Gastrocnemius medialis (tissue), 4 donors: ENCODE data around the gene LCN6. TPM values are rescaled to one million over a fixed set of nuclear protein-coding genes. Genes with fewer than 3 reads are reported as not detected.

Experiments used
- ATAC-seq, 2 donors: fragments of 150-250 bp; one replicate each; pipeline ENCODE4 v1.9.1; 2016
- DNase-seq, 2 donors: peaks; one replicate each; pipeline ENCODE4 v3.0.0-alpha.2; 2019
- H3K27ac ChIP-seq, 4 donors: fragments of 200-600 bp; sonication (generic); 1 replicate in 1 of 4; 2 replicates in 3 of 4; pipeline ENCODE4 v1.5.1; 2016 to 2018; ENCODE audit warnings: mild to moderate bottlenecking in 2 of 4, moderate library complexity in 1 of 4
- H3K27me3 ChIP-seq, 3 donors: fragments of 200-600 bp; sonication (generic) in 2 of 3; 1 replicate in 1 of 3; 2 replicates in 2 of 3; pipeline versions ENCODE4 v1.5.1 to v1.6.0; 2016 to 2019; ENCODE audit warnings: mild to moderate bottlenecking in 1 of 3, moderate library complexity in 1 of 3
- H3K36me3 ChIP-seq, 2 donors: fragments of 200-600 bp; sonication (generic) in 1 of 2; one replicate each; pipeline ENCODE4 v1.5.1; 2017 to 2018
- H3K4me1 ChIP-seq, 2 donors: fragments of 200-600 bp; sonication (generic) in 1 of 2; one replicate each; pipeline ENCODE4 v1.5.1; 2016 to 2017; ENCODE audit warnings: mild to moderate bottlenecking in 2 of 2
- H3K4me3 ChIP-seq, 4 donors: fragments of 200-600 bp; sonication (generic) in 3 of 4; 1 replicate in 1 of 4; 2 replicates in 3 of 4; pipeline ENCODE4 v1.5.1; 2016 to 2019; ENCODE audit warnings: mild to moderate bottlenecking in 2 of 4
- H3K9me3 ChIP-seq, 3 donors: fragments of 200-600 bp; sonication (generic) in 2 of 3; 1 replicate in 1 of 3; 2 replicates in 2 of 3; pipeline ENCODE4 v1.5.1; 2016 to 2019
- POLR2A ChIP-seq, 2 donors: fragments of 450-650 bp; IDR thresholded peaks; one replicate each; pipeline ENCODE4 v1.6.1; 2017; ENCODE audit warnings: antibody characterized with exemption in 2 of 2, mild to moderate bottlenecking in 2 of 2, moderate library complexity in 2 of 2
- in situ Hi-C, 4 donors: fragments of 200-750 bp; cut with MboI; loops; one replicate each; pipeline versions ENCODE4 v1.15.0 to v1.8.0; 2017; ENCODE audit warnings: low sequenced_read_pairs in 4 of 4
- intact Hi-C: fragments of 100-400 bp; cut with DNase I; formaldehyde crosslinking; loops from one replicate; pipeline ENCODE4 v1.15.1; 2023; ENCODE audit warnings: low total_unique reads
- total RNA-seq, 4 donors: library from RNA; depleted of rRNA; stranded (reverse); fragments of >200 nt; gene quantifications; one replicate each; pipeline versions ENCODE4 v1.1.0 to v1.2.3, GENCODE V29; 2016
- TF ChIP-seq, protein P1 (sequence below), 5 experiments: fragments of 450-650 bp in 3 of 5; fragments of 200-600 bp in 2 of 5; sonication (generic) in 2 of 5; IDR thresholded peaks in 4 of 5; conservative IDR thresholded peaks in 1 of 5; 1 replicate in 4 of 5; 2 replicates in 1 of 5; pipeline ENCODE4 v1.5.1; 2016 to 2019; ENCODE audit warnings: antibody characterized with exemption in 5 of 5, mild to moderate bottlenecking in 3 of 5, moderate library complexity in 3 of 5

Gene LCN6
- total RNA-seq, 4 donors from 2014 or later, result 2.1 to 11.7 (median 3.7) TPM

DNA sequence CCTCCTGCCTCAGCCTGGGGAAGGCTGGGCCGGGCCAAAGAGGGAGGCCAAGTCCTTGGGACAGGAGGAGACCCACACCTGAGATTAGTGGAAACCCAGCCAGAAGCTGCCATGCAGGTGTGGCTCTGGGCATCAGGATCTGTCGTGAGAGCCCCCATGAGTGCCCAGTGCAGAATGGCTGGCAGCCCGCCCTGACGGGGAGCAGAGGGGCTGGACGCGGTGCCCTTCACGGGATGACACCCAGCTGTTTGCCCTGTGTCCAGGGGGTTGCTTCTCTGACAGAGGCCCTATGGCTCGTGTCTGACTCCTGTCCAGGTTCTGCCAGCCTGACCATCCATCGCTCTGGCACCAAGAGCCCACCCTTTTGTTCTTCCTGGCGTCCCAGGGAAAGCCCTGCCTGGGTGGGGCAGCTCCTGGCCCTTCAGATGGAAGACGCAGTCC, 27.4 kb downstream of the LCN6 start:
- ATAC-seq (no peak), DNase-seq (no peak)
- Histone ChIP-seq H3K4me1 (peaks cover 9 to 10% of the 10 kb centered on the region in 2 donors), H3K9me3 (no peaks in the 10 kb centered on the region), H3K27me3 (no peaks in the 10 kb centered on the region), H3K27ac (peak overlapping the region in 3 of 4 donors; percentile 11 to 55 (median 38)), H3K4me3 (no peak overlapping the region), H3K36me3 (peaks cover 0 to 46% of the 10 kb centered on the region in 2 donors)
- intact Hi-C loops, result no loop called here
- in situ Hi-C loops, result no loop called here
- TF ChIP-seq, protein P1, sequence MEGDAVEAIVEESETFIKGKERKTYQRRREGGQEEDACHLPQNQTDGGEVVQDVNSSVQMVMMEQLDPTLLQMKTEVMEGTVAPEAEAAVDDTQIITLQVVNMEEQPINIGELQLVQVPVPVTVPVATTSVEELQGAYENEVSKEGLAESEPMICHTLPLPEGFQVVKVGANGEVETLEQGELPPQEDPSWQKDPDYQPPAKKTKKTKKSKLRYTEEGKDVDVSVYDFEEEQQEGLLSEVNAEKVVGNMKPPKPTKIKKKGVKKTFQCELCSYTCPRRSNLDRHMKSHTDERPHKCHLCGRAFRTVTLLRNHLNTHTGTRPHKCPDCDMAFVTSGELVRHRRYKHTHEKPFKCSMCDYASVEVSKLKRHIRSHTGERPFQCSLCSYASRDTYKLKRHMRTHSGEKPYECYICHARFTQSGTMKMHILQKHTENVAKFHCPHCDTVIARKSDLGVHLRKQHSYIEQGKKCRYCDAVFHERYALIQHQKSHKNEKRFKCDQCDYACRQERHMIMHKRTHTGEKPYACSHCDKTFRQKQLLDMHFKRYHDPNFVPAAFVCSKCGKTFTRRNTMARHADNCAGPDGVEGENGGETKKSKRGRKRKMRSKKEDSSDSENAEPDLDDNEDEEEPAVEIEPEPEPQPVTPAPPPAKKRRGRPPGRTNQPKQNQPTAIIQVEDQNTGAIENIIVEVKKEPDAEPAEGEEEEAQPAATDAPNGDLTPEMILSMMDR (IDR thresholded peaks at IDR 0.05 in 4 of 5, conservative IDR thresholded peaks at IDR 0.05 in 1 of 5), result no peak

DNA sequence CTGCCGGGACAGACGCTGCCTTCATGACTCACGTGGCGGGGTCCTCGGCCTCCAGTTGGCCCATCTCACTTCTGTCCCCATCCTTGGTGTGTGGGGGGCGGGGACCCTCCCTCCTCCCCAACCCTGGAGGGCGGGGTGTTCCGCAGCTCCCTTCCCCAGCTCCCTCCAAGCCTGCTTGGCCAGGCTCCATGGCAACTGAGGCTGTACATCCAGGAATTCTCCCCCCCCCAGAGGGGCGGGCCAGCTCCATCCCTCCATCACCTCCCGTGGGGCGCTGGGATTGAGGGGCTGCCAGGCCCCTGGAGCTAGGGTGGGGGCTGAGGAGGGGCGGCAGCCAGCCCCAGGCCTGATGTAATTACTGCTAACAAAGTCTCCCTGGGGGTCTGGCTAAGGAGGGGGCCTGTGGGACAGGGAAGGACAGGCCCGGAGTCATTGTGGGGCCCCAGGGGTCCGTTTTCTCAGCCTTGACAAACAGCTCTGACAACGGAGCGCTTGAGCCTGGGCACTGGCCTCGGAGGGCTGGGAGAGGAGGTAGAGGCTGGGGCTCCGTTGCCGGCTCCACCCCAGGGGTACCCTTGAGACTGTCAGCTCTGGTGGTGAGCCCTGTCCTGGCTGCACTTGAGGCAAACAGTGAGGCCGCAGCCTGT, 28.0 kb downstream of the LCN6 start:
- peak overlapping the region in 3 of 4 donors; percentile 11 to 55 (median 38) for H3K27ac ChIP-seq
- intact Hi-C loops (no loop called here), in situ Hi-C loops (no loop called here)
- H3K4me3 ChIP-seq, result no peak overlapping the region
- ATAC-seq (no peak), DNase-seq (no peak)
- H3K4me1 ChIP-seq, result peaks cover 3 to 4% of the 10 kb centered on the region in 2 donors
- peaks cover 0 to 3% (median 0%) of the 10 kb centered on the region in 3 donors for H3K27me3 ChIP-seq
- no peaks in the 10 kb centered on the region for H3K9me3 ChIP-seq
- TF ChIP-seq, protein P1 (IDR thresholded peaks at IDR 0.05 in 4 of 5, conservative IDR thresholded peaks at IDR 0.05 in 1 of 5), result no peak
- no peak for TF ChIP-seq POLR2A (IDR thresholded peaks at IDR 0.05)
- H3K36me3 ChIP-seq, result peaks cover 0 to 41% of the 10 kb centered on the region in 2 donors

DNA sequence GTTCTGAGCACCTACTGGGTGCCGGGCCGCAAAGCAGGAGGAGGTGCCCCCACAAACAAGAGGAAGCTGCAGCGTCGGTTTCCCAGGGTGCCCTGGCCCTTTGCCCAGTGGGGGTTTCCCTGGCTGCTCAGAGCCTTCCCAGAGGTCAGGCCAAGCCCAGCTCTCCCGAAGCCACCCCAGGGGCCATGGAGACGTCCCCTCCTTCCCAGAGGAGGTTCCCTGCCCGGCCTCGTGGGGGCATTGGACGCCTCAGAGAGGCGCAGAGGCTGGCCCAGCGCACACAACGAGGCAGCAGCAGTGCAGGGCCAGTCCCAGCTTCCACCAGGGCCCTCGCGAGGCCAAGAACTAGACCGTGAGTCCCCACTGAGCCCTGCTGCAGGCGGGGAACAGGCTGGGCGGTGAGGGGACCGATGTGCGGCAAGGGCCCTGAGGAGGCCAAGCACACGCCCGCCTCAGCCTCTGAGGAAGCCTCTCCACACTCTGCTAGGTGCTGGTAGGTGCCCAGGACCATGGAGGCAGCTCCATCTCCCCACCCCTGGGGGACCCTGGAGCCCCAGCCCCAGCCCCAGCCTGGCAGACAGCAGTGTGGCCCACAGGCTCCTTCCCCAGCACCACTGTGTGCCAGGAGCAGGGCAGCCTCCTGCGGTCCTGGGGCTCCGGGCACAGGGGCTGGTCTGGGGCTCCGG, 29.0 kb downstream of the LCN6 start:
- Histone ChIP-seq H3K27me3 (peaks cover 7 to 12% (median 9%) of the 10 kb centered on the region in 3 donors), H3K4me3 (no peak overlapping the region), H3K36me3 (peaks cover 0 to 30% of the 10 kb centered on the region in 2 donors), H3K9me3 (no peaks in the 10 kb centered on the region), H3K27ac (peak overlapping the region in 1 of 4 donors; percentile 51), H3K4me1 (peaks cover 0 to 8% of the 10 kb centered on the region in 2 donors)
- DNase-seq, result no peak
- ATAC-seq, result no peak
- in situ Hi-C loops, result no loop called here
- intact Hi-C loops, result no loop called here
- TF ChIP-seq, protein P1 (IDR thresholded peaks at IDR 0.05 in 4 of 5, conservative IDR thresholded peaks at IDR 0.05 in 1 of 5), result no peak
- no peak for TF ChIP-seq POLR2A (IDR thresholded peaks at IDR 0.05)

DNA sequence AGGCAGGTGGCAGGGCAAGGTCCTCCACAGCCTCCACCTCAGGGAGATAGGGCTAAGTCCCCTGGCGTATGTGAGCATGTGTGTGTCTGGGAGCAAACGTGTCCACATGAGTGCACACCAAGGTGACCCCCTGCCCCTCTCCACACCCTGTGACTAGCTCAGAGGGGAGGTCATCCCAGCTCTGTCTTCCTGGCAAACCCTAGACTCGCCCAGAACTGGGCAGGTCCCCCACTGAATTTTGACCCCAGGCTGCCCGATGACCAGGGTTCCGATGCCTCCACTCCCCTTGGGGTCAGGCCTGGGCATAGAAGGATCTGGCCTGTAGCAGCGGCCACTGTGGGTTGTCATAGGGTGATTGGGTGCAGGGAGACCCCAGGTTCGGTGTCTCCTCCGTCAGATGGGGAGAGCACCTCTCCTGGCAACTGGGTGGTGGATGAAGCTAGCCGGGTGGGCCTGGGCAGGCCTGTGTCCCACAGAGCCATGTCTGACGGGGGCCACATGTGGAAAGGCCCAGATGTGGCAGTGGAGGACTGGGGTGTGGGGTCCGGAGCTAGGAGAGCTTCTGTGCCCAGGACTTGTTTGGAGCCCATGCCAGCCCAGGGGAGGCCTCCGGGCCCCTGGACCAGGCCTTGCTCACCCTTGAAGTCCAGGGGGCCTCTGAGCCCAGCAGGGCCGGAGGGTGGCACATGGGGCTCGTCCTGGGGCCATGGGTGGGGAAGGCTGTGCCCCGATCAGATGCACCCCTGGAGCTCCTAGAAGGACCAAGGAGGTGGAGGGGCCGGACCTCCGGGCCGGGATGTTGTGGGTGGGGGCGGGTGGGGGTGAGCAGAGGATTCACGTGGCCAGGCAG, 29.8 kb downstream of the LCN6 start:
- H3K9me3 ChIP-seq, result no peaks in the 10 kb centered on the region
- H3K4me1 ChIP-seq, result peaks cover 0 to 8% of the 10 kb centered on the region in 2 donors
- peaks cover 11 to 20% (median 17%) of the 10 kb centered on the region in 3 donors for H3K27me3 ChIP-seq
- no peak overlapping the region for H3K4me3 ChIP-seq
- in situ Hi-C loops, result no loop called here
- DNase-seq, result no peak
- peak overlapping the region in 2 of 4 donors; percentile 27 to 51 for H3K27ac ChIP-seq
- no peak for ATAC-seq
- peaks cover 0 to 23% of the 10 kb centered on the region in 2 donors for H3K36me3 ChIP-seq
- TF ChIP-seq, protein P1 (IDR thresholded peaks at IDR 0.05 in 4 of 5, conservative IDR thresholded peaks at IDR 0.05 in 1 of 5), result no peak
- no peak for TF ChIP-seq POLR2A (IDR thresholded peaks at IDR 0.05)
- intact Hi-C loops, result no loop called here
